GM23338 (cell line): ENCODE data around the gene ZNF418. TPM values are rescaled to one million over a fixed set of nuclear protein-coding genes. Genes with fewer than 3 reads are reported as not detected.
A peak's percentile ranks its signal among the peaks of the same experiment; 100 is the strongest.
"Not testable (repeated sequence)": the region's sequence is repeated elsewhere in the genome, so short reads cannot be mapped to it uniquely, and the experiment has no call there.

Experiments
- ATAC-seq: fragments of 200-7000 bp; cut with Tn5 transposase; 3 replicates; pipeline ENCODE4 v1.9.1; 2020
- DNase-seq: peaks from one replicate; pipeline ENCODE4 v3.0.0-alpha.2; 2015; ENCODE audit warnings: low spot score
- H2AFZ ChIP-seq: fragments of 200-600 bp; sonication (generic); 2 replicates; pipeline ENCODE4 v1.8.0; 2016; ENCODE audit warnings: antibody characterized with exemption, mild to moderate bottlenecking, moderate library complexity
- H3F3A ChIP-seq: fragments of 200-600 bp; sonication (generic); replicated peaks from 2 replicates; pipeline ENCODE4 v1.8.0; 2017; ENCODE audit warnings: antibody characterized with exemption, mixed run types, low read depth
- H3K27ac ChIP-seq: fragments of 200-600 bp; sonication (generic); 2 replicates; pipeline ENCODE4 v1.6.1; 2016; ENCODE audit warnings: low read depth
- H3K27me3 ChIP-seq: fragments of 200-600 bp; sonication (generic); 2 replicates; pipeline ENCODE4 v1.8.0; 2016; ENCODE audit warnings: mild to moderate bottlenecking, mixed run types, moderate library complexity; ENCODE audit not compliant: insufficient read depth
- H3K36me3 ChIP-seq: fragments of 200-600 bp; sonication (generic); 2 replicates; pipeline ENCODE4 v1.8.0; 2016; ENCODE audit warnings: mild to moderate bottlenecking; ENCODE audit not compliant: insufficient read depth
- H3K4me1 ChIP-seq: fragments of 200-600 bp; sonication (generic); 2 replicates; pipeline ENCODE4 v1.8.0; 2016; ENCODE audit warnings: mild to moderate bottlenecking, moderate library complexity; ENCODE audit not compliant: insufficient read depth
- H3K4me2 ChIP-seq: fragments of 200-600 bp; sonication (generic); 2 replicates; pipeline ENCODE4 v1.7.1; 2017; ENCODE audit warnings: mixed run types
- H3K4me3 ChIP-seq: fragments of 200-600 bp; sonication (generic); 2 replicates; pipeline ENCODE4 v1.6.1; 2016; ENCODE audit warnings: mixed run types
- H3K79me2 ChIP-seq: fragments of 200-600 bp; sonication (generic); replicated peaks from 2 replicates; pipeline ENCODE4 v1.8.0; 2017; ENCODE audit warnings: mild to moderate bottlenecking; ENCODE audit not compliant: insufficient read depth
- H3K9me2 ChIP-seq: fragments of 200-600 bp; sonication (generic); 2 replicates; pipeline ENCODE4 v1.8.0; 2017; ENCODE audit not compliant: insufficient read depth
- H4K20me1 ChIP-seq: fragments of 200-600 bp; sonication (generic); replicated peaks from 2 replicates; pipeline ENCODE4 v1.8.0; 2017; ENCODE audit warnings: mild to moderate bottlenecking; ENCODE audit not compliant: insufficient read depth
- H3K27ac Mint-ChIP-seq: 2 replicates; pipeline ENCODE4 v1.8.0; 2020; ENCODE audit warnings: inconsistent platforms, mild to moderate bottlenecking, moderate library complexity, mixed read lengths
- H3K27me3 Mint-ChIP-seq: 3 replicates; pipeline ENCODE4 v1.8.0; 2022; ENCODE audit warnings: low read depth, mild to moderate bottlenecking, moderate library complexity, mixed read lengths, inconsistent platforms; ENCODE audit not compliant: insufficient read depth, poor library complexity
- H3K36me3 Mint-ChIP-seq: 3 replicates; pipeline ENCODE4 v1.8.0; 2021; ENCODE audit warnings: low read depth, mild to moderate bottlenecking, inconsistent platforms, moderate library complexity, mixed read lengths
- H3K4me1 Mint-ChIP-seq: 3 replicates; pipeline ENCODE4 v1.8.0; 2020; ENCODE audit warnings: mild to moderate bottlenecking, inconsistent platforms, mixed read lengths
- H3K4me3 Mint-ChIP-seq: 3 replicates; pipeline ENCODE4 v1.8.0; 2021; ENCODE audit warnings: moderate library complexity, mild to moderate bottlenecking, inconsistent platforms, mixed read lengths
- H3K9me3 Mint-ChIP-seq: 3 replicates; pipeline ENCODE4 v1.8.0; 2020; ENCODE audit warnings: moderate library complexity, mild to moderate bottlenecking, inconsistent platforms, mixed read lengths
- CREB1 ChIP-seq: fragments of 250-450 bp; sonication (Bioruptor Pico); IDR thresholded peaks from 2 replicates; pipeline ENCODE4 v1.5.0; 2020; ENCODE audit warnings: low read depth, mild to moderate bottlenecking, moderate library complexity
- ETS1 ChIP-seq: IDR thresholded peaks from 2 replicates; pipeline ENCODE4 v1.6.1; 2016; ENCODE audit warnings: antibody characterized with exemption
- EZH2 ChIP-seq: fragments of 200-600 bp; sonication (generic); IDR thresholded peaks from one replicate; pipeline ENCODE4 v1.8.0; 2017; ENCODE audit warnings: antibody characterized with exemption, mild to moderate bottlenecking, low read depth; ENCODE audit not compliant: unreplicated experiment
- EZH2phosphoT487 ChIP-seq: fragments of 200-600 bp; sonication (generic); IDR thresholded peaks from one replicate; pipeline ENCODE4 v1.8.1; 2018; ENCODE audit warnings: antibody characterized with exemption; ENCODE audit not compliant: unreplicated experiment
- NANOG ChIP-seq: IDR thresholded peaks from 2 replicates; pipeline ENCODE4 v1.6.1; 2016; ENCODE audit warnings: antibody characterized with exemption, borderline replicate concordance
- POLR2AphosphoS5 ChIP-seq: IDR thresholded peaks from 2 replicates; pipeline ENCODE4 v1.6.1; 2016; ENCODE audit warnings: antibody characterized with exemption, low read depth
- REST ChIP-seq: IDR thresholded peaks from one replicate; pipeline ENCODE4 v1.6.1; 2018; ENCODE audit warnings: antibody characterized with exemption; ENCODE audit not compliant: unreplicated experiment
- STAT1 ChIP-seq: IDR thresholded peaks from one replicate; pipeline ENCODE4 v1.6.1; 2016; ENCODE audit warnings: antibody characterized with exemption; ENCODE audit not compliant: unreplicated experiment
- ZNF114 ChIP-seq: fragments of 250-450 bp; sonication (Bioruptor Pico); IDR thresholded peaks from 2 replicates; pipeline ENCODE4 v1.5.0; 2020; ENCODE audit warnings: mild to moderate bottlenecking, moderate library complexity
- ZNF462 ChIP-seq: fragments of 250-450 bp; sonication (Bioruptor Pico); IDR thresholded peaks from 2 replicates; pipeline ENCODE4 v1.5.0; 2020; ENCODE audit warnings: mild to moderate bottlenecking, moderate library complexity
- polyA plus RNA-seq: library from polyadenylated mRNA; unstranded; fragments of >200 nt; fragmentation: Nextera tagmentation; extraction: Ambion mirVana; gene quantifications from 2 replicates; pipeline ENCODE4 v1.2.1, GENCODE V29; 2016
- total RNA-seq: library from RNA; depleted of rRNA; stranded (reverse); fragments of >200 nt; shearing (Covaris generic); gene quantifications from 2 replicates; pipeline ENCODE4 v1.2.3, GENCODE V29; 2014

ZNF418 gene
- total and polyA plus RNA-seq, 2 experiments from 2014 or later: 11.1 to 13.4 TPM

- peaks cover 36% of the 10 kb centered on the region for H3F3A ChIP-seq
- H2AFZ ChIP-seq, H3K27me3 ChIP-seq, H3K27ac Mint-ChIP-seq, H3K4me2 ChIP-seq, H3K4me3 Mint-ChIP-seq, H3K4me1 Mint-ChIP-seq, ATAC-seq, H3K27ac ChIP-seq, H3K9me2 ChIP-seq, H3K4me1 ChIP-seq: not testable (repeated sequence)
- DNase-seq: peak; percentile 43
- H3K36me3 ChIP-seq: peaks cover 78% of the 10 kb centered on the region
- Mint-ChIP-seq H3K36me3 (peaks cover 95% of the 10 kb centered on the region), H3K9me3 (peaks cover 66% of the 10 kb centered on the region), H3K27me3 (peaks cover 13% of the 10 kb centered on the region)
- H4K20me1 ChIP-seq: peaks cover 45% of the 10 kb centered on the region
- H3K79me2 ChIP-seq: peaks cover 95% of the 10 kb centered on the region
- H3K4me3 ChIP-seq: peak overlapping the region; percentile 20; the same call in 1 of the 2 replicates
Measured at GRCh38 chr19:57873883-57874799, 61.1 kb downstream of the ZNF418 start.

DNA sequence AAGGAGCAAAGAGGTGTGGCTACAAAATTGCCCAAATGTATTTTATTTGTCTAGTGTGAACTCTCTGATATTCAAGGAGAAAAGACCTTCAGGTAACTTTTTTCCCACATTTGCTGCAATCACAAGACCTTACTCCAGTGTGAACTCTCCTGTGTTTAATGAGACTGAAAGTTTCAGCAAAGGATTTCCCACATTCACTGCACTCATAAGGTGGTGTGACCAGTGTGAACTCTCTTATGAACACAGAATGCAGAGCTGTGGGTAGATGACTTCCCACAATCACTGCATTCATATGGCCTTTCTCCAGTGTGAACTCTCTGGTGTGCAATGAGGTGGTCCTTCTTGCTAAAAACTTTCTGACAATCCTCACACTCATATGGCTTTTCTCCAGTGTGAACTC is 62.8 kb downstream of the ZNF418 start:
- H3K4me3 Mint-ChIP-seq: no peak overlapping the region
- H3K36me3 Mint-ChIP-seq: peaks cover 96% of the 10 kb centered on the region
- H4K20me1 ChIP-seq: peaks cover 33% of the 10 kb centered on the region
- H3K36me3 ChIP-seq: peaks cover 67% of the 10 kb centered on the region
- H3K27me3 ChIP-seq: no peaks in the 10 kb centered on the region
- H3K27ac ChIP-seq: no peak overlapping the region
- peaks cover 66% of the 10 kb centered on the region for H3K9me3 Mint-ChIP-seq
- ATAC-seq (no peak), DNase-seq (no peak)
- H3K27ac Mint-ChIP-seq: no peak overlapping the region
- no peaks in the 10 kb centered on the region for H3K4me1 Mint-ChIP-seq
- peaks cover 95% of the 10 kb centered on the region for H3K79me2 ChIP-seq
- no peak overlapping the region for H2AFZ ChIP-seq
- H3K4me1 ChIP-seq: no peaks in the 10 kb centered on the region
- 0 out of 2 replicates have a peak, but pooled peaks cover 3% of the 10 kb centered on the region for H3K9me2 ChIP-seq
- H3F3A ChIP-seq: peaks cover 46% of the 10 kb centered on the region
- no peak overlapping the region for H3K4me3 ChIP-seq
- no peak overlapping the region for H3K4me2 ChIP-seq
- H3K27me3 Mint-ChIP-seq: peaks cover 13% of the 10 kb centered on the region
- TF ChIP-seq POLR2AphosphoS5 (no peak), ZNF114 (CRISPR knock-in tag) (no peak), STAT1 (no peak), ETS1 (no peak), ZNF462 (no peak), CREB1 (CRISPR knock-in tag) (no peak), EZH2phosphoT487 (no peak), EZH2 (no peak), REST (no peak), NANOG (no peak)
